Activated CD4-positive, alpha-beta memory T cell treated with anti-CD3 and anti-CD28 coated beads for 36 hours (primary cell): ENCODE measurements around the gene METTL3. TPM values are rescaled to one million over a fixed set of nuclear protein-coding genes. Genes with fewer than 3 reads are reported as not detected.
A peak's percentile ranks its signal among the peaks of the same experiment; 100 is the strongest.

ENCODE experiments used
- CTCF ChIA-PET: fragments of 350-600 bp; sonication (Branson Sonifier 250); formaldehyde crosslinking; loops from one replicate; lab custom pipeline; 2021; ENCODE audit warnings: antibody characterized with exemption, inconsistent platforms; lab: Charles Lee
- POLR2A ChIA-PET: fragments of 350-600 bp; sonication (Branson Sonifier 250); formaldehyde crosslinking; loops from one replicate; lab custom pipeline; 2021; ENCODE audit warnings: antibody characterized with exemption; lab: Charles Lee
- DNase-seq: peaks from one replicate; pipeline ENCODE4 v3.0.0-alpha.2; 2020
- H3K27ac Mint-ChIP-seq: one replicate; pipeline ENCODE4 v1.8.0; 2021; ENCODE audit warnings: mixed read lengths
- H3K27me3 Mint-ChIP-seq: one replicate; pipeline ENCODE4 v1.8.0; 2021; ENCODE audit warnings: mixed read lengths
- H3K36me3 Mint-ChIP-seq: one replicate; pipeline ENCODE4 v1.8.0; 2021; ENCODE audit warnings: mixed read lengths
- H3K4me1 Mint-ChIP-seq: one replicate; pipeline ENCODE4 v1.8.0; 2021; ENCODE audit warnings: low read depth, mixed read lengths
- H3K4me3 Mint-ChIP-seq: one replicate; pipeline ENCODE4 v1.8.0; 2021; ENCODE audit warnings: mild to moderate bottlenecking, mixed read lengths
- H3K9me3 Mint-ChIP-seq: one replicate; pipeline ENCODE4 v1.8.0; 2021; ENCODE audit warnings: mixed read lengths
- intact Hi-C: fragments of 100-400 bp; cut with micrococcal nuclease; formaldehyde crosslinking; loops from one replicate; pipeline ENCODE4 v1.15.1; 2023
- total RNA-seq, 2 experiments: library from RNA; stranded (reverse); gene quantifications; one replicate each; pipeline ENCODE4 v1.2.3, GENCODE V29; 2021

The METTL3 gene
- total RNA-seq, 2 experiments from 2014 or later, result 64.1 TPM

- intact Hi-C loops, result loop anchor here (1.0 to 10.0 kb wide), 5 partner anchors 39 to 1989 kb away; partner anchors contain the start of genes NGDN and SUPT16H
- peaks cover 29% of the 10 kb centered on the region for H3K4me1 Mint-ChIP-seq
- no peaks in the 10 kb centered on the region for H3K9me3 Mint-ChIP-seq
- no peaks in the 10 kb centered on the region for H3K27me3 Mint-ChIP-seq
- peaks cover 14% of the 10 kb centered on the region for H3K36me3 Mint-ChIP-seq
- ChIA-PET POLR2A (interaction anchor here (0.8 to 2.5 kb wide), 6 partner anchors 18 to 211 kb away, joined by 3 to 10 read pairs (median 4); partner anchors contain the start of genes CHD8 and METTL3), CTCF (interaction anchor here (0.6 to 4.0 kb wide), 9 partner anchors 20 to 50 kb away, joined by 3 to 35 read pairs (median 6); partner anchors contain the start of genes CHD8 and METTL3)
- peak overlapping the region; percentile 95 for H3K27ac Mint-ChIP-seq
- no peak for DNase-seq
- H3K4me3 Mint-ChIP-seq, result peak overlapping the region; percentile 99
Measured at GRCh38 chr14:21475767-21476522, 35.2 kb downstream of the METTL3 start.

- no peak for DNase-seq
- H3K4me1 Mint-ChIP-seq, result no peaks in the 10 kb centered on the region
- no peaks in the 10 kb centered on the region for H3K9me3 Mint-ChIP-seq
- no peak overlapping the region for H3K27ac Mint-ChIP-seq
- H3K4me3 Mint-ChIP-seq, result no peak overlapping the region
- POLR2A ChIA-PET, result no interaction called here
- no peaks in the 10 kb centered on the region for H3K27me3 Mint-ChIP-seq
- CTCF ChIA-PET, result no interaction called here
- peaks cover 20% of the 10 kb centered on the region for H3K36me3 Mint-ChIP-seq
- intact Hi-C loops, result no loop called here
Measured at GRCh38 chr14:21467616-21468015, 43.5 kb downstream of the METTL3 start.

GRCh38 chr14:21455912-21456667 lies 55.0 kb downstream of the METTL3 start, which contains the start of gene CHD8:
TSS of gene CHD8 (minus strand) at chr14:21456123. CDS start at chr14:21431643, 24,480 bp downstream.
- peaks cover 10% of the 10 kb centered on the region for H3K36me3 Mint-ChIP-seq
- H3K27me3 Mint-ChIP-seq, result no peaks in the 10 kb centered on the region
- intact Hi-C loops, result loop anchor here (1.0 to 10.0 kb wide), 10 partner anchors 19 to 1129 kb away; partner anchors contain the start of genes DAD1, HNRNPC, METTL3 and SUPT16H
- peaks cover 31% of the 10 kb centered on the region for H3K4me1 Mint-ChIP-seq
- CTCF ChIA-PET, result interaction anchor here (0.6 to 3.7 kb wide), 25 partner anchors 9 to 1003 kb away, joined by 3 to 34 read pairs (median 3); partner anchors contain the start of genes METTL3, RAB2B, SALL2 and TOX4
- H3K27ac Mint-ChIP-seq, result peak within 1 kb of the TSS; percentile 98
- H3K4me3 Mint-ChIP-seq, result peak within 1 kb of the TSS; percentile 91
- H3K9me3 Mint-ChIP-seq, result no peaks in the 10 kb centered on the region
- DNase-seq, result peak; percentile 100
- POLR2A ChIA-PET, result interaction anchor here (0.7 to 2.6 kb wide), 8 partner anchors 10 to 72 kb away, joined by 3 to 30 read pairs (median 4); partner anchors contain the start of genes METTL3, RAB2B, SUPT16H and TOX4

GRCh38 chr14:21455592-21455911 lies 55.6 kb downstream of the METTL3 start:
- ChIA-PET CTCF (interaction anchor here (0.6 to 3.7 kb wide), 20 partner anchors 10 to 619 kb away, joined by 3 to 34 read pairs (median 4); partner anchors contain the start of genes METTL3, RAB2B, SALL2 and TOX4), POLR2A (interaction anchor here (1.0 to 2.6 kb wide), 7 partner anchors 11 to 71 kb away, joined by 3 to 30 read pairs (median 4); partner anchors contain the start of genes METTL3, RAB2B, SUPT16H and TOX4)
- peaks cover 10% of the 10 kb centered on the region for H3K36me3 Mint-ChIP-seq
- peak overlapping the region; percentile 91 for H3K4me3 Mint-ChIP-seq
- peak overlapping the region; percentile 98 for H3K27ac Mint-ChIP-seq
- H3K27me3 Mint-ChIP-seq, result no peaks in the 10 kb centered on the region
- no peaks in the 10 kb centered on the region for H3K9me3 Mint-ChIP-seq
- intact Hi-C loops, result loop anchor here (2.0 to 10.0 kb wide), 3 partner anchors 147 to 1129 kb away; partner anchors contain the start of gene DAD1
- DNase-seq, result no peak
- H3K4me1 Mint-ChIP-seq, result peaks cover 35% of the 10 kb centered on the region

GRCh38 chr14:21454843-21455544 lies 56.1 kb downstream of the METTL3 start:
- peak; percentile 55 for DNase-seq
- H3K4me1 Mint-ChIP-seq, result peaks cover 40% of the 10 kb centered on the region
- H3K9me3 Mint-ChIP-seq, result no peaks in the 10 kb centered on the region
- POLR2A ChIA-PET, result interaction anchor here (1.0 to 2.6 kb wide), 8 partner anchors 12 to 221 kb away, joined by 3 to 30 read pairs (median 4); partner anchors contain the start of genes METTL3, RAB2B, SUPT16H and TOX4
- CTCF ChIA-PET, result interaction anchor here (0.9 to 3.7 kb wide), 11 partner anchors 9 to 71 kb away, joined by 3 to 34 read pairs (median 7); partner anchors contain the start of genes METTL3, RAB2B, SALL2 and TOX4
- peak overlapping the region; percentile 91 for H3K4me3 Mint-ChIP-seq
- peaks cover 9% of the 10 kb centered on the region for H3K36me3 Mint-ChIP-seq
- H3K27me3 Mint-ChIP-seq, result no peaks in the 10 kb centered on the region
- intact Hi-C loops, result loop anchor here (1.0 to 10.0 kb wide), 5 partner anchors 41 to 1130 kb away; partner anchors contain the start of gene DAD1
- H3K27ac Mint-ChIP-seq, result peak overlapping the region; percentile 98

- intact Hi-C loops, result loop anchor here (1.0 to 10.0 kb wide), 6 partner anchors 13 to 1135 kb away; partner anchors contain the start of gene DAD1
- H3K4me3 Mint-ChIP-seq, result peak overlapping the region; percentile 16
Measured at GRCh38 chr14:21449899-21450216, 61.3 kb downstream of the METTL3 start.

More at GRCh38 chr14:21449899-21450216, 61.3 kb downstream of the METTL3 start:
- Mint-ChIP-seq H3K4me1 (peaks cover 68% of the 10 kb centered on the region), H3K36me3 (peaks cover 9% of the 10 kb centered on the region), H3K9me3 (no peaks in the 10 kb centered on the region), H3K27me3 (no peaks in the 10 kb centered on the region), H3K27ac (peak overlapping the region; percentile 91)
- ChIA-PET CTCF (interaction anchor here (0.7 to 1.4 kb wide), 3 partner anchors 13 to 185 kb away, joined by 3 read pairs; no protein-coding TSS in a partner anchor), POLR2A (interaction anchor here (1.5 kb wide), 1 partner anchor 13 kb away, joined by 8 read pairs; no protein-coding TSS in a partner anchor)
- DNase-seq, result no peak

Other genes with a start within 250 kb of the METTL3 start
- 1,000 to 10,000 TPM; 1,063 to 1,070 TPM for gene HNRNPC, start 241.9 kb downstream of the METTL3 start, total RNA-seq
- under 1 TPM in 1 of 2 experiments, not detected in 1; 0.07 TPM for gene RPGRIP1, start 231.3 kb downstream of the METTL3 start, total RNA-seq
- 100 to 1,000 TPM; 156 to 158 TPM for gene SUPT16H, start 127.3 kb downstream of the METTL3 start, total RNA-seq
- 10 to 100 TPM; 80.1 to 87.7 TPM for gene CHD8, start 55.2 kb downstream of the METTL3 start, total RNA-seq
- gene RAB2B, start 34.4 kb downstream of the METTL3 start, total RNA-seq, result 10 to 100 TPM; 21.2 to 23.6 TPM
- 10 to 100 TPM; 66.1 to 67.5 TPM for gene TOX4, start 34.1 kb downstream of the METTL3 start, total RNA-seq
- 1 to 10 TPM; 4.4 to 4.8 TPM for gene SALL2, start 15.0 kb upstream of the METTL3 start, total RNA-seq
- not detected for gene OR10G3, start 68.7 kb upstream of the METTL3 start, total RNA-seq
- not detected for gene OR10G2, start 123.6 kb upstream of the METTL3 start, total RNA-seq
- gene OR4E2, start 142.5 kb upstream of the METTL3 start, total RNA-seq, result not detected
- under 1 TPM; 0.07 TPM for gene OR4E1, start 162.5 kb upstream of the METTL3 start, total RNA-seq